Measurements from ENCODE around the gene PIGZ. TPM values are rescaled to one million over a fixed set of nuclear protein-coding genes. Genes with fewer than 3 reads are reported as not detected.

The PIGZ gene
- total RNA-seq, 4 donors from 2014 or later: 2.3 to 8.0 (median 4.4) TPM

- intact Hi-C loops (cut with DNase I; ENCODE audit: low total_unique reads): no loop called here
- DNase-seq (ENCODE audit: low spot score in 2 of 2): no peak
- 80 to 87% methylated on average over 16 of the region's 16 CpGs for WGBS, 2 donors
- no peak for TF ChIP-seq CTCF (IDR thresholded peaks at IDR 0.05)
- no peak for TF ChIP-seq POLR2A (IDR thresholded peaks at IDR 0.05)
- H3K4me3 ChIP-seq (ENCODE audit: low read depth, poor library complexity, severe bottlenecking): no peak overlapping the region
These were observed 25.4 kb upstream of the PIGZ start for GRCh38 chr3:196994056-196994455.

DNA sequence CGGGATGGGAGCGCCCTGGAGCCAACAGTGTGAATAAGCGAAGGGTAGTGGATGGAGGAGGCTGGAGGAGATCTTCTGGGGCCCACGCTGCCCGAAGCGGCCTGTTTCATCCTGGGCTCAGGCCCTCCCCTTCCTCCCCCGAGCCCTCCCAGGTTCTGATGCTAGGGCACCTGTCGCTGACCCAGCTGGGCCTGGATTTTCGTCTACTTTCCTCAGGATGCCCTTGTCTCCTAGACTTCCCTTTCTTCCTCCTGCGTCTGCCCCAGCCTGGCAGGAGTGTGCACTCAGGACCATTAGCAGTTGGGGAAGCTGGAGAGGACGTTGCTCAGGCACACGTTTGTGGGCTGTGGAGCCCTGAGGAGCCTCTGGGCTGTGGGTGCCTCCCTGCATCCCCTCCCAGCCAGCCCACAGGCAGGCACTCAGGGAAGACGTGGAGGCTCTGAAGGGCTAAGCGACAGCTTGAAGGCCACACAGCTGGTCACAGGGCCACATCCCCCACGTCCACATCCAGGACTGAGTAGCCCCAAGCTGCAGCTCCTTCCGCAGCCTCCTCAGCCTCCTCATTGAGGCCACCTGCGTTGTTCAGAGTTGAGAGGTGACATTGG, 23.9 kb upstream of the PIGZ start:
- H3K4me3 ChIP-seq (ENCODE audit: low read depth, poor library complexity, severe bottlenecking): no peak overlapping the region
- DNase-seq (ENCODE audit: low spot score in 2 of 2): no peak
- TF ChIP-seq CTCF (IDR thresholded peaks at IDR 0.05): no peak
- no peak for TF ChIP-seq POLR2A (IDR thresholded peaks at IDR 0.05)
- intact Hi-C loops (cut with DNase I; ENCODE audit: low total_unique reads): no loop called here
- 88 to 91% methylated on average over 17 of the region's 17 CpGs for WGBS, 2 donors

DNA sequence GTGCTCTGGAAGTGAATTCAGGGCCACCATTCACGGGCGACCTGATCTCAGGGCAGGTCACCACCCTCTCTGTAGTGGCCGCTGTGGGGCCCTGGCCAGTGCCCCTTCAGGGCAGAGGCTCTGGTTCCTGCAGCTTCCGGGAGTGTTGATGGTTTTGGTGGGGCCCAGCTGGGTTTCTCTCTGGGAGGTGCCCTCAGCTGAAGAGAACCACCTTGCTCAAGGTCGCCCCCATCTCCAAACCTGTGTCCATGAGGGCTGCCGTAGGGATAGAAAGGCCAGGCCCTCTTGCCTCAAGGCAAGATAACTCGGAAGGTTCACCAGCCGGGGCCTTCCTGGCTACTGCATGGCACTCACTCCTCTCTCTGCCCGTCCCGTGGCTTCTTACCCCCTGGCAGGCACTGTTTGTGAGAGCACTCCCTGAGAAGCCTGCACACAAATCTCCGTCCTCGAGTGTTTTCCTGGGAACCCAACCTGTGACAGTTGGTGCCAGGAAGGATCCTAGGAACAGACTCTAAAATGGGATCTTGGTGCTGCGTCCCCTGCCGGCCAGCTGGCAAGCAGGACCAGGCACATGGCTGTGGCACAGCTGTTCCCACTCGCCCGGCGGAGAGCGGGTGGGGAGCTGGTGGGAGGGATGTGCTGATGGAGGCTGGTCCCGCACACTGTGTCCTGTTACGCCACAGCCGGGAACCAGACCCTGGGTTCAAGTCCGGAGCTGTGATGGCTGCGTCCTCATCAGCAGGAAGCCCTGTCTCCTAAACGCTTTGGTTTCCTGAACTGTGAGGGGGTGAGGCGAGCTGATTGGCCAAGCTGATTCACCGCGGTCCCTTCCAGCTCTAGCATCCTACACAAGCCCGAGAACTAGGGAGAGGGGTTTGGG, 23.2 kb upstream of the PIGZ start:
- TF ChIP-seq POLR2A (IDR thresholded peaks at IDR 0.05): no peak
- intact Hi-C loops (cut with DNase I; ENCODE audit: low total_unique reads): no loop called here
- no peak for DNase-seq (ENCODE audit: low spot score in 2 of 2)
- 83% methylated on average over 25 to 28 of the region's 28 CpGs for WGBS, 2 donors
- H3K4me3 ChIP-seq (ENCODE audit: low read depth, poor library complexity, severe bottlenecking): no peak overlapping the region

GRCh38 chr3:196990601-196991007, 22.0 kb upstream of the PIGZ start:
- 91 to 97% methylated on average over 10 of the region's 10 CpGs for WGBS, 2 donors
- no peak for DNase-seq (ENCODE audit: low spot score in 2 of 2)

GRCh38 chr3:196989721-196990262, 21.2 kb upstream of the PIGZ start:
- no peak for DNase-seq (ENCODE audit: low spot score in 2 of 2)
- no peak overlapping the region for H3K4me3 ChIP-seq (ENCODE audit: low read depth, poor library complexity, severe bottlenecking)
- 73 to 85% methylated on average over 18 to 19 of the region's 19 CpGs for WGBS, 2 donors
- intact Hi-C loops (cut with DNase I; ENCODE audit: low total_unique reads): no loop called here
- TF ChIP-seq POLR2A (IDR thresholded peaks at IDR 0.05) (no peak), CTCF (IDR thresholded peaks at IDR 0.05) (no peak)

More at GRCh38 chr3:196990601-196991007, 22.0 kb upstream of the PIGZ start:
- H3K4me3 ChIP-seq (ENCODE audit: low read depth, poor library complexity, severe bottlenecking): no peak overlapping the region
- TF ChIP-seq CTCF (IDR thresholded peaks at IDR 0.05) (no peak), POLR2A (IDR thresholded peaks at IDR 0.05) (no peak)
- intact Hi-C loops (cut with DNase I; ENCODE audit: low total_unique reads): no loop called here

Data from lower leg skin (tissue), 4 donors.